Mammary epithelial cell (primary cell): Measurements from ENCODE around the gene PHIP.

Source experiments
- CTCF ChIP-seq, 2 donors: IDR thresholded peaks in 1 of 2; conservative IDR thresholded peaks in 1 of 2; 2 replicates each; pipeline ENCODE4 v1.5.1; 2011 to 2012; ENCODE audit warnings: inconsistent platforms in 2 of 2, low read length in 2 of 2, mild to moderate bottlenecking in 2 of 2, control low read depth in 1 of 2, low read depth in 1 of 2; ENCODE audit not compliant: insufficient read depth in 1 of 2; ENCODE audit errors: extremely low read depth in 1 of 2
- EZH2 ChIP-seq: IDR thresholded peaks from 2 replicates; pipeline ENCODE4 v1.6.1; 2012; ENCODE audit warnings: low read length, inconsistent platforms, borderline replicate concordance

- TF ChIP-seq CTCF (conservative IDR thresholded peaks at IDR 0.05 in 1 of 2, IDR thresholded peaks at IDR 0.05 in 1 of 2; ENCODE audit: extremely low read depth in 1 of 2, insufficient read depth in 1 of 2, low read depth in 1 of 2, low read length in 2 of 2) (no peak), EZH2 (no peak)
These were observed 33.5 kb upstream of the PHIP start for GRCh38 chr6:79111549-79111948.
